Lower leg skin (tissue), 3 donors: ENCODE measurements around the gene SUZ12.

ENCODE experiments used
- POLR2A ChIP-seq, 2 donors: fragments of 450-650 bp; IDR thresholded peaks; one replicate each; pipeline ENCODE4 v1.6.1; 2016 to 2017; ENCODE audit warnings: antibody characterized with exemption in 2 of 2, mild to moderate bottlenecking in 1 of 2, moderate library complexity in 1 of 2
- TF ChIP-seq, protein P1 (sequence below), 3 donors: fragments of 450-650 bp; IDR thresholded peaks; one replicate each; pipeline ENCODE4 v1.5.1; 2016; ENCODE audit warnings: antibody characterized with exemption in 3 of 3, mild to moderate bottlenecking in 3 of 3, moderate library complexity in 2 of 3

GRCh38 chr17:31926100-31926729, 10.6 kb upstream of the SUZ12 start:
- TF ChIP-seq, protein P1, sequence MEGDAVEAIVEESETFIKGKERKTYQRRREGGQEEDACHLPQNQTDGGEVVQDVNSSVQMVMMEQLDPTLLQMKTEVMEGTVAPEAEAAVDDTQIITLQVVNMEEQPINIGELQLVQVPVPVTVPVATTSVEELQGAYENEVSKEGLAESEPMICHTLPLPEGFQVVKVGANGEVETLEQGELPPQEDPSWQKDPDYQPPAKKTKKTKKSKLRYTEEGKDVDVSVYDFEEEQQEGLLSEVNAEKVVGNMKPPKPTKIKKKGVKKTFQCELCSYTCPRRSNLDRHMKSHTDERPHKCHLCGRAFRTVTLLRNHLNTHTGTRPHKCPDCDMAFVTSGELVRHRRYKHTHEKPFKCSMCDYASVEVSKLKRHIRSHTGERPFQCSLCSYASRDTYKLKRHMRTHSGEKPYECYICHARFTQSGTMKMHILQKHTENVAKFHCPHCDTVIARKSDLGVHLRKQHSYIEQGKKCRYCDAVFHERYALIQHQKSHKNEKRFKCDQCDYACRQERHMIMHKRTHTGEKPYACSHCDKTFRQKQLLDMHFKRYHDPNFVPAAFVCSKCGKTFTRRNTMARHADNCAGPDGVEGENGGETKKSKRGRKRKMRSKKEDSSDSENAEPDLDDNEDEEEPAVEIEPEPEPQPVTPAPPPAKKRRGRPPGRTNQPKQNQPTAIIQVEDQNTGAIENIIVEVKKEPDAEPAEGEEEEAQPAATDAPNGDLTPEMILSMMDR (IDR thresholded peaks at IDR 0.05): no peak
- no peak for TF ChIP-seq POLR2A (IDR thresholded peaks at IDR 0.05)
